IPS-20b (cell line): ENCODE measurements around the gene SOX15.

Source experiments
- H3K27ac ChIP-seq: one replicate; pipeline ENCODE4 v1.5.1; 2013; ENCODE audit warnings: low read length
- H3K27me3 ChIP-seq: 2 replicates; pipeline ENCODE4 v1.6.1; 2013; ENCODE audit warnings: mild to moderate bottlenecking, low read length, inconsistent platforms; ENCODE audit not compliant: insufficient read depth
- H3K36me3 ChIP-seq: 2 replicates; pipeline ENCODE4 v1.6.1; 2013; ENCODE audit warnings: low read depth, mild to moderate bottlenecking, inconsistent platforms, low read length, moderate library complexity; ENCODE audit not compliant: insufficient read depth
- H3K4me1 ChIP-seq: 2 replicates; pipeline ENCODE4 v1.6.1; 2013; ENCODE audit warnings: mild to moderate bottlenecking, control low read depth, inconsistent platforms, low read length, moderate library complexity; ENCODE audit not compliant: insufficient read depth
- H3K4me3 ChIP-seq: 2 replicates; pipeline ENCODE4 v1.5.1; 2013; ENCODE audit warnings: mild to moderate bottlenecking, low read length, inconsistent platforms
- H3K9ac ChIP-seq: 2 replicates; pipeline ENCODE4 v1.6.1; 2013; ENCODE audit warnings: low read depth, mild to moderate bottlenecking, inconsistent platforms, low read length, moderate library complexity
- H3K9me3 ChIP-seq: 2 replicates; pipeline ENCODE4 v1.6.1; 2013; ENCODE audit warnings: mild to moderate bottlenecking, low read depth, low read length, inconsistent platforms; ENCODE audit not compliant: insufficient read depth

The SOX15 gene

DNA sequence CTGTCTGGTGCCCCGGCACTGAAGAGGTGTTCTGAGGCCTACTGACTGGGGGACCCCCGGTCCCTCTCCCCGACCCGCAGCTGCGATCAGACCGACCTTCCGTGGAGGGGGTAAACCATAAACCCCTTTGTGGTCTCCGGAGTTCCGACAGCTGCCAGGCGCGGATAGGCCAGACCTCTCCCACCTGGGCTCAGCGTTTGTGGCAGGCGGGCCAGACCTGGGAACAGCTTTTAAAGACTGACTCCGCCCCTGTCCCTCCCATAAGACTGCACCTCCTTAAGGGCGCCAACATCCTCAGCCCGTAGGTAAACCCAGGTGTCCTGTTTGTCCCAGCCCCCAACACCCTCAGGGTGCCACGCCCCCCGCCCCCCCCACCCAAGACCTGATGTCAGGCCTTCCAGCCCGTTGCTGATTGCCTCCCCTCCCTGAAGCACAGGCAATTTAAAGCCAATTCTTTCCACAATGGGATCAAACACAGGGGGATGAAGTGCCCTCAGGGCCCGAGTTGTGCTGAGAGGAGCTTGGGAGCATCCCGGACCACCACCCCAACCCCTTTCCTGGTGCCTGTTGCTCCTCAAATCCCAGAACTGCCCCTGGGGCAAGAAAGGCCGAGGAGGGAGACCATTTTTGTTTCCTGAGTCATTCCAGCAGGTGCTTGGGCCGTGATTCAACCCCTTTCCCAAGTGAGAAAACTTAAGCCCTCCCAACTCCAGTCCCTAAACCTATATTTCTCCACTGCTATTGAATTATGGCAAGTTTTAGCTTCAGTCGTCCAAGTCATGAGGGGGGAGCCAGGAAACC lies at the start of gene SOX15:
Gene SOX15, minus strand, starts transcription at position 204 of the 801 bp plus-strand sequence. CDS start 418 bp downstream, outside the sequence.
- no peaks in the 10 kb centered on the region for H3K27me3 ChIP-seq
- H3K4me1 ChIP-seq: peaks cover 14% of the 10 kb centered on the region
- no peaks in the 10 kb centered on the region for H3K9me3 ChIP-seq
- H3K36me3 ChIP-seq: peaks cover 72% of the 10 kb centered on the region
- H3K4me3 ChIP-seq: peak within 1 kb of the TSS; percentile 57
- H3K27ac ChIP-seq: peak within 1 kb of the TSS; percentile 72
- peak within 1 kb of the TSS; percentile 66 for H3K9ac ChIP-seq

DNA sequence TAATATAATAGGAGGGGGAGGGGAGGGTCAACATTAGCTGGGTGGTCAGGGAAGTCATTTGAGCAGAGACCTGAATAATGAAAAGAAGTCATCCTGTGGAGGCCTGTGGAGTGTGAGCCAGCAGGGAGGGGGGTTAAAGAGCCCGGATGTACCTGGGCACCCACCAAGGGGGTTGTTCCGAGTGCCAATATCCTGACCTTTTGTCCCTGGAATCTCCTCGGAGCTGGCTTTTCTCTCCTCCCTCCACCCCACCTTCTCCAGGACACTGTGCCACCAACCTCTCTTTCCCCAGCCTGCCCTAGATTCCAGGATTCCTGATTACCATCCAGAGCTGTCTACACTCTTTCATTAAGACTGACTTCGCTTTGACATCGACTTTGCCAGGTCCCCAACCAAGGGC lies 46.3 kb upstream of the SOX15 start:
- H3K9ac ChIP-seq: peak overlapping the region; percentile 21; the same call in 1 of the 2 replicates
- H3K9me3 ChIP-seq: no peaks in the 10 kb centered on the region
- no peaks in the 10 kb centered on the region for H3K27me3 ChIP-seq
- no peak overlapping the region for H3K4me3 ChIP-seq
- H3K36me3 ChIP-seq: no peaks in the 10 kb centered on the region
- H3K27ac ChIP-seq: no peak overlapping the region
- H3K4me1 ChIP-seq: peaks cover 6% of the 10 kb centered on the region; the same call in 1 of the 2 replicates

DNA sequence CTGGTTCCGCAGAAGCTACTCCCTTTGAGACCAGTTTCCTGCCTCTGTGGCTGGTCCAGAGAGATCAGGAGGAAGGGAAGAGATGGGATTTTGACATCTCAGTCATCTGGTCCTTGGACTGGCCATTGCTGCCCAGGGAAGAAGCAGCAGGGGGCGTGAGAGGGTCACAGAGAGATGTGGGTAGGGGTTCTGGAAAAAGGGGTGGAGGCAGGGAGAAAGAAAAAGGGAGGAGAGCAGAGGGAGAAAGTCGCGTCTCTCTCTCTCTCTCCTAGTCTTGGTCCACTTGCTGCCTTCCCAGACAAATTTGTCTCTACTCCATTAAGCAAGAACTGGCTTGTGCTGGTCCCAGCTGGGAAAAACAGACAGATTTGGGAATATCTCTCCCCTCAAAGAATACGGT lies 44.5 kb upstream of the SOX15 start:
- no peak overlapping the region for H3K4me3 ChIP-seq
- H3K36me3 ChIP-seq: no peaks in the 10 kb centered on the region
- no peaks in the 10 kb centered on the region for H3K9me3 ChIP-seq
- H3K27ac ChIP-seq: no peak overlapping the region
- H3K4me1 ChIP-seq: peaks cover 6% of the 10 kb centered on the region; the same call in 1 of the 2 replicates
- no peaks in the 10 kb centered on the region for H3K27me3 ChIP-seq
- H3K9ac ChIP-seq: no peak overlapping the region; the same call in 1 of the 2 replicates

DNA sequence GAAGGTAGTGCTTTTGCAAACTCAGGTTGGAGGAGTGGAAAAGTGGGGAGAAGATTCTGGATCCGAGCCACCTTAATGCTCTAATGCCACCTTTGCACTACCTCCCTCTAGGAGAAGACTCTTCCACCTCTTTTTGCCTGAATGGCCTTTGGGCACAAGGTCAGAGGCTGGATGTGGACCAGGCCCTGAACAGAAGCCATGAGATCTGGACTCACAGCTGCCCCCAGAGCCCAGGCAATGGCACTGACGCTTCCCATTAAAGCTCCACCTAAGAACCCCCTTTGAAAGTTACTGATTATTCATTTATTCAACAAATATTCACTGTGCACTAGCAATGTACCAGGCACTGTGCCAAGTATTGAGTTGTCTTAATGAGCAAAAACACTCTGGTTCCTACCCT lies 43.2 kb upstream of the SOX15 start:
- no peaks in the 10 kb centered on the region for H3K27me3 ChIP-seq
- no peak overlapping the region for H3K27ac ChIP-seq
- no peaks in the 10 kb centered on the region for H3K9me3 ChIP-seq
- H3K4me1 ChIP-seq: peaks cover 6% of the 10 kb centered on the region; the same call in 1 of the 2 replicates
- H3K4me3 ChIP-seq: no peak overlapping the region
- H3K36me3 ChIP-seq: no peaks in the 10 kb centered on the region
- no peak overlapping the region for H3K9ac ChIP-seq

DNA sequence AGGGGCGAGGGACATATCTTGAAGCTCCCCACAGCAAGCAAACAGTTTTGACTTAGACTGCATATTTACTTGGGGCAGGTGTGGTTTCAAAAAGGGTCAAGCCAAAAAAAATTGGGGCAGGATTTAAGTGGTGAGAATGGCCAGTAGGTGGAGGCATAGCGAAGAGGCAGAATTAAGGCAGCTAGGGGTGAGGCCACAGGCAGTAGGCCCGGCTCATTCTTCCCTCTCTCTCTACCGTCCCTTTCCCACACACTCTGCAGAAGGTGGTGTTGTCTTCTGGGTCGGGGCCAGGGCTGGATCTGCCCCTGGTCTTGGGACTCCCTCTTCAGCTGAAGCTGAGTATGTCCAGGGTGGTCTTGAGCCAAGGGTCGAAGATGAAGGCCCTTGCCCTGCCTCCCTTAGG lies 42.6 kb upstream of the SOX15 start:
- H3K4me1 ChIP-seq: peaks cover 6% of the 10 kb centered on the region; the same call in 1 of the 2 replicates
- H3K27ac ChIP-seq: no peak overlapping the region
- H3K27me3 ChIP-seq: no peaks in the 10 kb centered on the region
- H3K4me3 ChIP-seq: no peak overlapping the region
- H3K36me3 ChIP-seq: no peaks in the 10 kb centered on the region
- H3K9ac ChIP-seq: no peak overlapping the region
- H3K9me3 ChIP-seq: no peaks in the 10 kb centered on the region

DNA sequence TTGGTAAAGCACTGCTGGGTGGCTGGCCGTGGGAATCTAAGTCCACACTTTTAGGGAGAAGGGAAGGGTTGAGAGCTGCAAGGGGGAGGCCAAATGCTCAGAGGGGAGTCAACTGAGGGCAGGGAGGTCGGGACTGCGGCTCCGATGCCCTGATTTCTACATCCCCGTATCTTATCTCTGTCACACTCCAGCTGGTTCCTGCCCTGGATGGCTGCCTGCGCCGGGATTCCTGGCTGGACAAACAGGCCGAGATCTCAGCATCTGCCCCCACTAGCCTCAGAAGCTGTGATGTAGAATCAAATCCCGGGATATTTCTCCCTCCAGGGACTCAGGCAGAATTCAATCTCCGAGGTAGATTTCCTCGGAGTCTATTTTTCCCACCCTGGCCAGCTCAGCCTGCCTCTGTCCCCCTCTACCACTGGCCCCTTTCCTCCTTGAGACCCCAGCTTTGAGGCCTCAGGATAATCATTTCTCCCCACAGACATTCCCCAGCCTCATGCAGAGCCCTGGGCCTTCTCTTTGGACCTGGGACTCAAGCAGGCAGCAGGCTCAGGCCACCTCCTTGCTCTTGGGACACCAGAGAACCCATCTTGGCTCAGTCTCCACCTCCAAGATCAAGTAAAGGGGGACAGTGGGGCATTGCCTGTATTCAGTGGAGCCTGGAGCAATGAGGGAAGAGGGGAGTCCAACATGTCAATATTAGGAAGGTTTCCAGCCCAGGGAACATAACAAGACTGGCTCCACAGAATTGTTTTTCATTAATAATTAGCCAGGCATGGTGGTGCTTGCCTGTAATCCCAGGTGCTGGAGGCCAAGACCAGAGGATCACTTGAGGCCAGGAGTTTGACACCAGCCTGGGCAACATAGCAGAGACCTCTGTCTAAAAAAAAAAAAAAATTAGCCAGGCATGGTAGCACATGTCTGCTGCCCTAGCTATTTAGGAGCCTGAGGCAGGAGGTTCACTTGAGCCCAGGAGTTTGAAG lies 41.8 kb upstream of the SOX15 start:
- no peak overlapping the region for H3K9ac ChIP-seq

DNA sequence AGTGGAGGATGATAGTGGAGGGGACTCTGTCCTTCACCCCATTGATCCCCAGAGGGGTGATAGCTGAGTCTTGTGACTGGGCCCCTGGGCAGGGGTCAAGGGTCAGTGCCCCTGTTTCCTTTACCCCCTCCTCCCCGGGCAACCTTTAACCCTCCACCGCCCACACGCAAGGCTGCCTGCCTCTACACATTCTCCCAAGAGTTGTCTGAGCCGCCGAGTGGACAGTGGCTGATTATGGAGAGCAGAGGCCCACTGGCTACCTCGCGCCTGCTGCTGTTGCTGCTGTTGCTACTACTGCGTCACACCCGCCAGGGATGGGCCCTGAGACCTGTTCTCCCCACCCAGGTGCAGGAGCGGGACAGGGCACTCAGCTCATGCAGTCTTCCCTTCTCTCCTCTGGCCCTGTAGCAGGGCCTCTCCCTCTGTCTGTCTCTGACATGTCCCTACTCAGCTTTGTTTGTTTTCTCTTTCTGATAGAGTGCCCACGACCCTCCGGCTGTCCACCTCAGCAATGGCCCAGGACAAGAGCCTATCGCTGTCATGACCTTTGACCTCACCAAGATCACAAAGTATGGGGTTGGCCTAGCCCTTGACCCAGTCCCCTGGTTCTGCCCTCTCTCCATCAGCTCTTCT lies 40.2 kb upstream of the SOX15 start, which contains the start of gene SHBG:
Gene SHBG, plus strand, starts transcription at position 197 of the 633 bp plus-strand sequence. Its CDS starts 38 bp downstream, at position 235.
- H3K27ac ChIP-seq: no peak within 1 kb of the TSS
- no peak within 1 kb of the TSS for H3K9ac ChIP-seq
- no peak within 1 kb of the TSS for H3K4me3 ChIP-seq
- no peaks in the 10 kb centered on the region for H3K27me3 ChIP-seq
- H3K36me3 ChIP-seq: peaks cover 8% of the 10 kb centered on the region; the same call in 1 of the 2 replicates
- peaks cover 6% of the 10 kb centered on the region; the same call in 1 of the 2 replicates for H3K4me1 ChIP-seq
- no peaks in the 10 kb centered on the region for H3K9me3 ChIP-seq

More for the DNA sequence above, 41.8 kb upstream of the SOX15 start:
- Histone ChIP-seq H3K9me3 (no peaks in the 10 kb centered on the region), H3K27ac (no peak overlapping the region), H3K4me1 (peaks cover 7% of the 10 kb centered on the region; the same call in 1 of the 2 replicates), H3K4me3 (no peak overlapping the region), H3K27me3 (no peaks in the 10 kb centered on the region), H3K36me3 (no peaks in the 10 kb centered on the region)

DNA sequence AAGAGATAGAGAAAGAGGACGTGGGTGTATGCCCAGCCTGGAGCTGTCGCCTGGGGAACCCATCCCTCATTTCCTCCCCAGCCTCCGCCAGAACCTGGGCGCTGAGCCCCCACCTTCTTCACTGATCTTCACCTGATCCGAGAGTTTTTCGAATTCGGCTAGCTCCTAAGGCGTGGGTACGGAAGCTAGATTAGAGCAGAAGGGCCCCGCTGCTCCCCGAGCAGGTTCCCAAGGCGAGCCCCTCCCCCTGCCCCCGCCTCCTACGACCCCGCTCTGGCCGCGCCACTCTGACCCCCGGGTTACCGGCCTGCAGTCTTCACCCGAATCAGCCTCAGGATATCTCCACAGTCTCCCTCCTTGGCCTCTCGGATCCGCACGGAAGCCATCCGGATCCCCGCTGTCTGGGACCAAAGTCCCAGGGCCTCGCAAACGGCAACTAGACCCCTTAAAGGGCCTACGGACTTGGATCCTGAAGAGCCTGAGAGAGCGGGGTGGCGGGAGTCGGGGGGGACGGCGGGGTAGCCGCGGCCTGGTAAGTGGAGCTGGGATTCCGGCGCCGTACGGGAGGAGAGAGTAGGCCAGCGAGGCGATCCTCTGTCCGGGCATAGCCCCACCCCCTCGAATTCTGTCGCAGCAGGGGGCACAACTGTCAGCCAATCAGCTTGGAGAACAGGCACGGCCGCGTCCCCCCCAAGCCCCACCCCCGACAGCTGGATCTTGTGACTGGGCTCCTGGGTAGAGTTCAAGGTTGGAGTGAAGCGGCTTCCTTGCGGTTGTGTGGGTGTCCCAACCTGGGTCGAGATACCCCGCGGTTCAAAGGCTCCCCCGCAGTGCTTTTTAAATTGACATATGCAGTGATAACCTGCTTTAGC lies 37.6 kb upstream of the SOX15 start, which contains the start of gene SAT2:
Gene SAT2, minus strand, starts transcription at position 572 of the 872 bp plus-strand sequence. Its CDS starts 186 bp downstream, at position 386.
- Histone ChIP-seq H3K27me3 (no peaks in the 10 kb centered on the region), H3K27ac (peak within 1 kb of the TSS; percentile 96), H3K4me1 (peaks cover 6% of the 10 kb centered on the region; the same call in 1 of the 2 replicates), H3K4me3 (peak within 1 kb of the TSS; percentile 80), H3K9me3 (no peaks in the 10 kb centered on the region), H3K36me3 (peaks cover 8% of the 10 kb centered on the region; the same call in 1 of the 2 replicates), H3K9ac (peak within 1 kb of the TSS; percentile 96)

DNA sequence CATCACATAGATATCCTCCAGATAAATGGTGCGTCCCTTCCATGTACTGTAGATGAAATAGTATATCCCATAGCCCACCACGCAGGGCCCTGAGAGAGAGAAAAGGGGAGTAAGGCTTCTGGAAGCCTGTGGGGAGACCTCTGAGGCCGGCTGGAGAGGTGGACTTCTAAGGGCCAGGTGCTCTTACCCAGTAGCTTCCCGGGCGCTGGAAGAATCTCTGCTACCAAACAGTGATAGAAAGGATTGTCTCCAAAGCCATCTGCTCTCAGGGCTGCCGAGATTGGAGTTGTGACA lies 37.0 kb upstream of the SOX15 start:
- Histone ChIP-seq H3K27ac (peak overlapping the region; percentile 96), H3K4me1 (peaks cover 6% of the 10 kb centered on the region; the same call in 1 of the 2 replicates)

DNA sequence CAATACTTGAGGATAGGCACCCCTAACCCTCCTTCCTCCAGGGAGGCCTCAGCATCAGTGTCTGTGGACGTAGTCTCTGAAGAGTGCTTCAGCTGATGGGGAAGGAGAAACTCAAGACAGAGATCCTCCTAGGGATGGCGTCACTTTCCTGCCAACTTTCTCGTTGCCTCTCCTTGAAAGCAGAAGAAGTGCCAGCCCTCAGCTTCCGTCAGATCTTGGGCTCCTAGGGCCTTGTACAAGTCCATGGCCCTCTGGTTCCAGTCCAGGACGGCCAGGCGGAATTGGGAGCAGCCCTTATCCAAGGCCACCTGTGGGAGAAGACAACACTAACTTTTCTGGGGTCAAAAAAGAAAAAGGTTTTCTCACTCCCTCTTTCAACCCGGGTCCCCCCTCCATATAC lies 36.4 kb upstream of the SOX15 start:
- Histone ChIP-seq H3K27ac (no peak overlapping the region), H3K4me1 (peaks cover 6% of the 10 kb centered on the region; the same call in 1 of the 2 replicates), H3K27me3 (no peaks in the 10 kb centered on the region), H3K4me3 (peak overlapping the region; percentile 80; the same call in 1 of the 2 replicates), H3K36me3 (peaks cover 8% of the 10 kb centered on the region; the same call in 1 of the 2 replicates), H3K9ac (peak overlapping the region; percentile 96; the same call in 1 of the 2 replicates), H3K9me3 (no peaks in the 10 kb centered on the region)

More for the DNA sequence above, 37.0 kb upstream of the SOX15 start:
- Histone ChIP-seq H3K9ac (peak overlapping the region; percentile 96), H3K4me3 (peak overlapping the region; percentile 80), H3K36me3 (peaks cover 8% of the 10 kb centered on the region; the same call in 1 of the 2 replicates), H3K27me3 (no peaks in the 10 kb centered on the region), H3K9me3 (no peaks in the 10 kb centered on the region)
